Ishikawa (cell line): Measurements from ENCODE around the gene PSMB2.

Experiments
- CEBPB ChIP-seq: IDR thresholded peaks from 2 replicates; pipeline ENCODE4 v1.6.1; 2012
- CREB1 ChIP-seq: IDR thresholded peaks from 2 replicates; pipeline ENCODE4 v1.6.1; 2012; ENCODE audit warnings: low read depth
- EGR1 ChIP-seq: IDR thresholded peaks from 2 replicates; pipeline ENCODE4 v1.6.1; 2012
- EP300 ChIP-seq: IDR thresholded peaks from 2 replicates; pipeline ENCODE4 v1.6.1; 2012; ENCODE audit warnings: borderline replicate concordance
- FOXM1 ChIP-seq: IDR thresholded peaks from 2 replicates; pipeline ENCODE4 v1.6.1; 2012; ENCODE audit warnings: low read depth, borderline replicate concordance
- NFIC ChIP-seq: IDR thresholded peaks from 2 replicates; pipeline ENCODE4 v1.6.1; 2012
- RAD21 ChIP-seq: IDR thresholded peaks from 2 replicates; pipeline ENCODE4 v1.6.1; 2012; ENCODE audit warnings: low read depth
- TAF1 ChIP-seq: IDR thresholded peaks from 2 replicates; pipeline ENCODE4 v1.6.1; 2012; ENCODE audit warnings: low read depth, mild to moderate bottlenecking
- TCF12 ChIP-seq: IDR thresholded peaks from 2 replicates; pipeline ENCODE4 v1.6.1; 2012; ENCODE audit warnings: low read depth
- TEAD4 ChIP-seq: IDR thresholded peaks from 2 replicates; pipeline ENCODE4 v1.6.1; 2012
- YY1 ChIP-seq: IDR thresholded peaks from 2 replicates; pipeline ENCODE4 v1.6.1; 2012; ENCODE audit warnings: low read depth
- ZBTB7A ChIP-seq: IDR thresholded peaks from 2 replicates; pipeline ENCODE4 v1.6.1; 2012; ENCODE audit warnings: low read depth
- TF ChIP-seq, protein P1 (sequence below): IDR thresholded peaks from 2 replicates; pipeline ENCODE4 v1.6.1; 2012; ENCODE audit warnings: low read depth, mild to moderate bottlenecking
- TF ChIP-seq, protein P2 (sequence below): IDR thresholded peaks from 2 replicates; pipeline ENCODE4 v1.6.1; 2012
- TF ChIP-seq, protein P3 (sequence below): IDR thresholded peaks from 2 replicates; pipeline ENCODE4 v1.6.1; 2012

PSMB2 gene

DNA sequence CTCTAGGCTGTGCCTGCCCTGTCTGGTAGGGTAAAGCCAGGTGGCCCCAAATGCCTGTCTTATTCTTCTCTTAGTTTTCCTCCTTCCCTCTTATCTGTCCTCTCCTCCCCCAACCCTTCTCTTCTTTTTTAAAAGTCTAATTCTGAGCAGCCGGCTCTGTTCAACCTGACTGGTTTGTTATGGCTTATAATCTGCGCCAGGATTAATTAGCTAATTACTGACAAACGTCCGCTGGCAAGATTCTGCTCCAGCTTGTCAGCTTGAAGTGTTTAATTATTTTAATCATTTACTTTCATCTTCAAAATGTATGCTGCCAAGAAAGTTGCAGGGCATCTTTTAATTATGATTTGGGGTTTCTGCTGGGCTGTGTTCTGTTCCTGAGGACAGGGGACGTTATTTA is 27.2 kb upstream of the PSMB2 start:
- TF ChIP-seq FOXM1: no peak
- no peak for TF ChIP-seq NFIC
- TF ChIP-seq, protein P1, sequence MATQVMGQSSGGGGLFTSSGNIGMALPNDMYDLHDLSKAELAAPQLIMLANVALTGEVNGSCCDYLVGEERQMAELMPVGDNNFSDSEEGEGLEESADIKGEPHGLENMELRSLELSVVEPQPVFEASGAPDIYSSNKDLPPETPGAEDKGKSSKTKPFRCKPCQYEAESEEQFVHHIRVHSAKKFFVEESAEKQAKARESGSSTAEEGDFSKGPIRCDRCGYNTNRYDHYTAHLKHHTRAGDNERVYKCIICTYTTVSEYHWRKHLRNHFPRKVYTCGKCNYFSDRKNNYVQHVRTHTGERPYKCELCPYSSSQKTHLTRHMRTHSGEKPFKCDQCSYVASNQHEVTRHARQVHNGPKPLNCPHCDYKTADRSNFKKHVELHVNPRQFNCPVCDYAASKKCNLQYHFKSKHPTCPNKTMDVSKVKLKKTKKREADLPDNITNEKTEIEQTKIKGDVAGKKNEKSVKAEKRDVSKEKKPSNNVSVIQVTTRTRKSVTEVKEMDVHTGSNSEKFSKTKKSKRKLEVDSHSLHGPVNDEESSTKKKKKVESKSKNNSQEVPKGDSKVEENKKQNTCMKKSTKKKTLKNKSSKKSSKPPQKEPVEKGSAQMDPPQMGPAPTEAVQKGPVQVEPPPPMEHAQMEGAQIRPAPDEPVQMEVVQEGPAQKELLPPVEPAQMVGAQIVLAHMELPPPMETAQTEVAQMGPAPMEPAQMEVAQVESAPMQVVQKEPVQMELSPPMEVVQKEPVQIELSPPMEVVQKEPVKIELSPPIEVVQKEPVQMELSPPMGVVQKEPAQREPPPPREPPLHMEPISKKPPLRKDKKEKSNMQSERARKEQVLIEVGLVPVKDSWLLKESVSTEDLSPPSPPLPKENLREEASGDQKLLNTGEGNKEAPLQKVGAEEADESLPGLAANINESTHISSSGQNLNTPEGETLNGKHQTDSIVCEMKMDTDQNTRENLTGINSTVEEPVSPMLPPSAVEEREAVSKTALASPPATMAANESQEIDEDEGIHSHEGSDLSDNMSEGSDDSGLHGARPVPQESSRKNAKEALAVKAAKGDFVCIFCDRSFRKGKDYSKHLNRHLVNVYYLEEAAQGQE: no peak
- TF ChIP-seq TCF12: no peak
- no peak for TF ChIP-seq TEAD4
- TF ChIP-seq RAD21: no peak
- TF ChIP-seq, protein P2, sequence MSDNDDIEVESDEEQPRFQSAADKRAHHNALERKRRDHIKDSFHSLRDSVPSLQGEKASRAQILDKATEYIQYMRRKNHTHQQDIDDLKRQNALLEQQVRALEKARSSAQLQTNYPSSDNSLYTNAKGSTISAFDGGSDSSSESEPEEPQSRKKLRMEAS: no peak
- no peak for TF ChIP-seq EGR1
- TF ChIP-seq CEBPB: no peak
- TF ChIP-seq, protein P3, sequence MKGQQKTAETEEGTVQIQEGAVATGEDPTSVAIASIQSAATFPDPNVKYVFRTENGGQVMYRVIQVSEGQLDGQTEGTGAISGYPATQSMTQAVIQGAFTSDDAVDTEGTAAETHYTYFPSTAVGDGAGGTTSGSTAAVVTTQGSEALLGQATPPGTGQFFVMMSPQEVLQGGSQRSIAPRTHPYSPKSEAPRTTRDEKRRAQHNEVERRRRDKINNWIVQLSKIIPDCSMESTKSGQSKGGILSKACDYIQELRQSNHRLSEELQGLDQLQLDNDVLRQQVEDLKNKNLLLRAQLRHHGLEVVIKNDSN: no peak
- no peak for TF ChIP-seq EP300
- no peak for TF ChIP-seq ZBTB7A
- no peak for TF ChIP-seq YY1
- no peak for TF ChIP-seq TAF1
- TF ChIP-seq CREB1: no peak

DNA sequence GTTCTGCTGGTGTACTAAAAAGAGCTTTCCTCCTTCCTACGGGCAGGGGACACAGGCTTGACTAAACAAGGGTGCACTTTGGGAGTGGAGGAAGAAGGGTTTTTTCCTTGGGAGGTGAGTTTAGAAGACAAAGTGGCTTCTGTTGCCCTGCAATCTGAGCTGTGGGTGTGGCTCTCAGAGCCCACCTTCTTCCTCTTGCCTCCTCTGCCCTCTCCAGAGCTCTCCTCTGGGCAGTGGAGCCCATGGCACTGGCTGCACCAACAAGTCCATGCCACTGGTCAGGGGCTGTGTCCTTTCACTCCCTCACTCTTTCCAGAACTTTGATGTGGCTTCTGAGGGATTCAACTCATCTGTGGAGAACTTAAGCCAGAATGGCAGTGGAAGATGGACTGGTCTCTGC is 25.6 kb upstream of the PSMB2 start:
- TF ChIP-seq, protein P1: no peak
- TF ChIP-seq RAD21: no peak
- TF ChIP-seq CEBPB: no peak
- no peak for TF ChIP-seq TEAD4
- TF ChIP-seq YY1: no peak
- TF ChIP-seq EGR1: no peak

DNA sequence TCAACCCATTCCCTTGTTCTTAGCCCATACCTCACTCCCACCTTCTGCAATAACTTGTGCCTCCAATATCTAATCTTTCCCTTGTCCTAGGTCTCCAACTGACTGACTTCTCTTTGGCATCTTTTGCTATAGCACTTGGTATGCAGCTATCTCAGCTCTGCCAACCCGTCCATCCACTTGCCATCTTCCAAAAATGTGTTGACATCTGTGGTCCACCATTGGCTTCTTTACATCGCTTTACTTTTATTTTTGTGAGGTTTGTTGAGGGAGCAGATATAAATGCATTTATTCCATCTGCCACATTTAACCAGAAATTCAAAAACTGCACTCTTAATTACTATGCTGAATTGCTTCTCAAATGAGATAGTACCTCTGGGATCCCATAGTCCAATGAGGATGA is 24.9 kb upstream of the PSMB2 start:
- no peak for TF ChIP-seq NFIC

DNA sequence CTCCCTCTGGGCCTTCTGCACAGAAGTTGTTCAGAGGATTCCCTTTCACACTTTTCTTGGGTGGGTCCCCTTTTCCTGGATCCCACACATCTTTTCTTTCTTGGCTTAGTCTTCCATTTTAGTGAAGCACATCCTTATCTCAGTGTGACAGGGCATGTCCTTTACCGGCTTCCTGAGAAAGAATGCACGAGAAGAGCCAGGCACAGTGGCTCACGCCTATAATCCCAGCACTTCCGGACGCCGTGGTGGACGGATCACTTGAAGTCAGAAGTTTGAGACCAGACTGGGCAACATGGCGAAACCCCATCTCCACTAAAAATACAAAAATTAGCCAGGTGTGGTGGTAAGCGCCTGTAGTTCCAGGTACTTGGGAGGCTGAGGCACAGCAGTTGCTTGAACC is 22.1 kb upstream of the PSMB2 start:
- TF ChIP-seq, protein P1: no peak
- TF ChIP-seq EGR1 (no peak), FOXM1 (no peak), EP300 (no peak), ZBTB7A (no peak), TCF12 (no peak), TAF1 (no peak), NFIC (no peak), YY1 (no peak), RAD21 (no peak), TEAD4 (no peak), CEBPB (no peak), CREB1 (no peak)
- TF ChIP-seq, protein P2: no peak
- TF ChIP-seq, protein P3: no peak

DNA sequence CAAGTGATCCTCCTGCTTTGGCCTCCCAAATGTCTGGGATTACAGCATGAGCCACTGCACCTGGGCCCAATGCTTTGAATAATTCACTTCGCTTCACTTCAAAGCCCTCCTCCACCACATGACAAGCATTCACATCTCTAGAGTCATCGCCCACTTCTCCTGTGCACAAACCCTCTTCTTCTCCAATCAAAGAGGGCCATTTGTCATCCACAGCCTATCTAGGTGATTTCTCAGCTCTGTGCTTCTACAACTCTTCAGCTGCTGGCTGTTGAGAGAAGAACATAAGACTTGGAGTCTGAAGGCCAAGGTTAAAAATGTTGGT is 20.1 kb upstream of the PSMB2 start:
- no peak for TF ChIP-seq TCF12
- TF ChIP-seq CREB1: no peak
- no peak for TF ChIP-seq ZBTB7A
- TF ChIP-seq, protein P2: no peak
- TF ChIP-seq RAD21: no peak
- TF ChIP-seq EP300: no peak
- no peak for TF ChIP-seq NFIC
- TF ChIP-seq, protein P3: no peak
